ENCODE measurements around the gene C1GALT1. TPM values are rescaled to one million over a fixed set of nuclear protein-coding genes. Genes with fewer than 3 reads are reported as not detected.

C1GALT1 gene
- total RNA-seq, 4 donors from 2014 or later, result 6.8 to 37.6 (median 16.3) TPM

DNA sequence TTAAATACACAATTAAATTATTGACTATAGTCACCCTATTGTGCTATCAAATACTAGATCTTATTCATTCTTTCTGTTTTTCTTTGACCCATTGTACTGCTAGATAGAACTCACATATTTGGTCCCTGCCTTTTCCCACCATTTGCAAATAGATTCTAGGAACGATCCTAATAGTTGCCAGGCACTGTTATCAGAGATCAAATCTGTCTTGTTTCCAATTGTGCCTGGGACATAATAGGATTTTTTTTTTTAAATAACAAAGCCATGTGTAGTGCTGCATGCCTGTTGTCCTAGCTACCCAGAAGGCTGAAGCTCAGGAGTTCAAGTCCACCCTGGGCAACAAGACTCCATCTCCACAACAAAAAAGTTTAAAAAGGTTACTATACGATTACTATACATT is 72.0 kb downstream of the C1GALT1 start:
- no peak overlapping the region for H3K27ac ChIP-seq
- in situ Hi-C loops (cut with MboI; ENCODE audit: low pct_ligation_motif_present in 1 of 4, low pct_unique_long_range_greater_than_20kb in 1 of 4, low sequenced_read_pairs in 3 of 4), result no loop called here
- H3K36me3 ChIP-seq, result no peaks in the 10 kb centered on the region
- no peaks in the 10 kb centered on the region for H3K27me3 ChIP-seq
- TF ChIP-seq POLR2A (IDR thresholded peaks at IDR 0.05), result no peak
- TF ChIP-seq POLR2AphosphoS5 (IDR thresholded peaks at IDR 0.05), result no peak
- TF ChIP-seq, protein P1, sequence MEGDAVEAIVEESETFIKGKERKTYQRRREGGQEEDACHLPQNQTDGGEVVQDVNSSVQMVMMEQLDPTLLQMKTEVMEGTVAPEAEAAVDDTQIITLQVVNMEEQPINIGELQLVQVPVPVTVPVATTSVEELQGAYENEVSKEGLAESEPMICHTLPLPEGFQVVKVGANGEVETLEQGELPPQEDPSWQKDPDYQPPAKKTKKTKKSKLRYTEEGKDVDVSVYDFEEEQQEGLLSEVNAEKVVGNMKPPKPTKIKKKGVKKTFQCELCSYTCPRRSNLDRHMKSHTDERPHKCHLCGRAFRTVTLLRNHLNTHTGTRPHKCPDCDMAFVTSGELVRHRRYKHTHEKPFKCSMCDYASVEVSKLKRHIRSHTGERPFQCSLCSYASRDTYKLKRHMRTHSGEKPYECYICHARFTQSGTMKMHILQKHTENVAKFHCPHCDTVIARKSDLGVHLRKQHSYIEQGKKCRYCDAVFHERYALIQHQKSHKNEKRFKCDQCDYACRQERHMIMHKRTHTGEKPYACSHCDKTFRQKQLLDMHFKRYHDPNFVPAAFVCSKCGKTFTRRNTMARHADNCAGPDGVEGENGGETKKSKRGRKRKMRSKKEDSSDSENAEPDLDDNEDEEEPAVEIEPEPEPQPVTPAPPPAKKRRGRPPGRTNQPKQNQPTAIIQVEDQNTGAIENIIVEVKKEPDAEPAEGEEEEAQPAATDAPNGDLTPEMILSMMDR (IDR thresholded peaks at IDR 0.05), result no peak
- no peak for TF ChIP-seq EP300 (IDR thresholded peaks at IDR 0.05; ENCODE audit: low read depth)
- H3K4me3 ChIP-seq, result no peak overlapping the region
- no peaks in the 10 kb centered on the region for H3K9me3 ChIP-seq
- DNase-seq, result no peak
- peaks cover 0 to 17% (median 0%) of the 10 kb centered on the region in 4 donors for H3K4me1 ChIP-seq
- 90 to 93% methylated on average over 2 of the region's 2 CpGs for WGBS, 2 donors (ENCODE audit: low coverage in 1 of 2)
- intact Hi-C loops (cut with DNase I; ENCODE audit: low total_unique reads), result no loop called here

DNA sequence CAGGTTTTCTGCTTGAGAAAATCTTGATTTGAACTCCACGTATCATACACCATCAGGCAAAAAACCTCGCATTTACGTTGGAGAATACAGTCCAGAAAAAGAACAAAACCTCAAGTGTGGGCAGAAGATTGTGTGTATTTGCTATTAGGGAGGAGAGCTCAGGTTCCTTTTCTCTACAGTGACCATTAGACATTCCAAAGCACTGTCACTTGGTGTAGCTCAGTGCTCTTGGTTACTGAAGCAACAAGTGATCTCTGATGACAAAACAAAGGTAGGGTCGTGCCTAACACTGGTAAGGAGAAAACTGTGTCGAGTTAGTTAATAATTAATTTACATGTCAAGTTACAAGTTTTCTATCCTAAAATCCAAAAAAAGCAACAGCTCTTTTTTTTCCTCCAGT is 72.6 kb downstream of the C1GALT1 start:
- H3K27me3 ChIP-seq, result no peaks in the 10 kb centered on the region
- no peak overlapping the region for H3K4me3 ChIP-seq
- in situ Hi-C loops (cut with MboI; ENCODE audit: low pct_ligation_motif_present in 1 of 4, low pct_unique_long_range_greater_than_20kb in 1 of 4, low sequenced_read_pairs in 3 of 4), result no loop called here
- peaks cover 0 to 17% (median 0%) of the 10 kb centered on the region in 4 donors for H3K4me1 ChIP-seq
- no peak overlapping the region for H3K27ac ChIP-seq
- 80 to 82% methylated on average over 5 of the region's 5 CpGs for WGBS, 2 donors (ENCODE audit: low coverage in 1 of 2)
- TF ChIP-seq, protein P1 (IDR thresholded peaks at IDR 0.05), result no peak
- TF ChIP-seq POLR2AphosphoS5 (IDR thresholded peaks at IDR 0.05), result no peak
- TF ChIP-seq EP300 (IDR thresholded peaks at IDR 0.05; ENCODE audit: low read depth), result no peak
- no peak for DNase-seq
- no peaks in the 10 kb centered on the region for H3K36me3 ChIP-seq
- intact Hi-C loops (cut with DNase I; ENCODE audit: low total_unique reads), result no loop called here
- no peaks in the 10 kb centered on the region for H3K9me3 ChIP-seq

DNA sequence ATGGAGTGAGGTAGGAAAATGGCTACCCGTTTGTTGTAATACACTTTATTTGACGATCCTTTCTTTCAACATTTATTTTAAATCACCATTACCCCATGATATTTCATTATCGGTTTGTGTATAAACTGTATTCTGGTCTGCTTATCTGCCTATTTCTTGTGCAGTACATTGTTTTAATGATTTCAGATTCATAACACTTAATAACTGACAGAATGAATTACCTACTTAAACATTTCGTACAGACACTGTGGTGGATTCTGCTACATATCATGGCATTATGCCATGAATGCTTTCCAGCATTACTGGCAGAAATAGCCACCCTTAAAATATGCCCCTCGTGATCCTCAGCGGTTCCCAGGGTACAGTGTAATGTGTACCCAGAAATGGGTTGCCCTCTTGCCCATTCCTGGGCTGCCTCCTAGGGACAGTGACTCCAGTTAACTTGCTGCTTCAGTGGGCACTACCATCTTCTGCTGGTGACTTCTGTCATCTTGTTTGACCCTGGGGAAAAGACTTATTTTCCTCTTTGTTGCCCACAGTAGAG is 74.5 kb downstream of the C1GALT1 start:
- TF ChIP-seq POLR2AphosphoS5 (IDR thresholded peaks at IDR 0.05) (no peak), EP300 (IDR thresholded peaks at IDR 0.05; ENCODE audit: low read depth) (no peak), POLR2A (IDR thresholded peaks at IDR 0.05) (no peak)
- TF ChIP-seq, protein P1 (IDR thresholded peaks at IDR 0.05), result no peak
- intact Hi-C loops (cut with DNase I; ENCODE audit: low total_unique reads) (no loop called here), in situ Hi-C loops (cut with MboI; ENCODE audit: low pct_ligation_motif_present in 1 of 4, low pct_unique_long_range_greater_than_20kb in 1 of 4, low sequenced_read_pairs in 3 of 4) (no loop called here)
- DNase-seq, result no peak
- Histone ChIP-seq H3K27ac (no peak overlapping the region), H3K9me3 (no peaks in the 10 kb centered on the region), H3K4me1 (peaks cover 0 to 17% (median 0%) of the 10 kb centered on the region in 4 donors), H3K4me3 (no peak overlapping the region), H3K27me3 (no peaks in the 10 kb centered on the region), H3K36me3 (no peaks in the 10 kb centered on the region)
- WGBS, 2 donors (ENCODE audit: low coverage in 1 of 2), result 89 to 90% methylated on average over 6 of the region's 6 CpGs

DNA sequence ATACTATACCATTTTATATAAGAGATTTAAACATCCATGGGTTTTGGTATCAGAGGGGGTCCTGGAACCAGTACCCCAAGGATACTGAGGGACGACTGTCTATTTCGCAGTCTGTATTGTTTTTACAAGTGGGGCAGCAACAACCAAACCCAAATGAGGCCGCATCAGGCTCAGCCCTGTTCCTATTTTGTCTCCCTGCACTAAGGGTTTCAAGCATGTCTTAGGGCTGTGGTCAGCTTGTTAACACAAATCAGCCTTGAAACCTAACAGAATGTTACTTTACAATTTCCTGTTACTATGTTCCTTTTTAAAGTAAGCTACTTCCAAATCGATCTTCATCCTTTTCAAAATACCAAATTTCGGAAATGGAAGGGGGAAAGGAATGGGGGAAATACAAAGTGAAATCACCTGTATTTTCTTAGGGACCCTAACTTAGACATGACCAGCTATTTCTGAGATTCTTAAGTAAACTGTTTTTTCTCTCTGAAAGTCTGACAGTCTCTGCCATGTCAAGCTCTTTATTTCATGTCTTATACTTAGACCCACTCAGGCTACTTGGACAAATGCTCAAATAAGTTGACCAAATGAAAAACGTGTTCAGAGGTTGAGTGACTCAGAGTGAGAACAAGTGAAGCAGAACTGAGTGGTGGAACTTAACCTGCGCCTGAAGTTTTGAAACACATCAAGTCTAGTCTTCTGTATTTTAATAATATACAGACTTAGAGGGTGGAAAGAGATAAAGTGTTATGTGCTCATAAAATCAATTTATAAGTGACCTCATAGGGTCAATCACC is 75.8 kb downstream of the C1GALT1 start:
- peak; percentile 12 for DNase-seq
- Histone ChIP-seq H3K36me3 (no peaks in the 10 kb centered on the region), H3K27ac (peak overlapping the region; percentile 49 to 65 (median 51)), H3K4me1 (peaks cover 0 to 17% (median 0%) of the 10 kb centered on the region in 4 donors), H3K4me3 (no peak overlapping the region), H3K9me3 (no peaks in the 10 kb centered on the region), H3K27me3 (no peaks in the 10 kb centered on the region)
- 51 to 57% methylated on average over 5 to 7 of the region's 7 CpGs for WGBS, 2 donors (ENCODE audit: low coverage in 1 of 2)
- TF ChIP-seq, protein P1 (IDR thresholded peaks at IDR 0.05), result no peak
- TF ChIP-seq POLR2AphosphoS5 (IDR thresholded peaks at IDR 0.05) (no peak), EP300 (IDR thresholded peaks at IDR 0.05; ENCODE audit: low read depth) (no peak)
- in situ Hi-C loops (cut with MboI; ENCODE audit: low pct_ligation_motif_present in 1 of 4, low pct_unique_long_range_greater_than_20kb in 1 of 4, low sequenced_read_pairs in 3 of 4) (no loop called here), intact Hi-C loops (cut with DNase I; ENCODE audit: low total_unique reads) (no loop called here)
